Suppressor macrophage treated with lipopolysaccharide for 1 hour (primary cell): ENCODE data around the gene UPK2.

Experiments used
- DNase-seq, 3 donors: peaks; one replicate each; pipeline ENCODE4 v3.0.0-alpha.2; 2020 to 2022

Gene UPK2

DNA sequence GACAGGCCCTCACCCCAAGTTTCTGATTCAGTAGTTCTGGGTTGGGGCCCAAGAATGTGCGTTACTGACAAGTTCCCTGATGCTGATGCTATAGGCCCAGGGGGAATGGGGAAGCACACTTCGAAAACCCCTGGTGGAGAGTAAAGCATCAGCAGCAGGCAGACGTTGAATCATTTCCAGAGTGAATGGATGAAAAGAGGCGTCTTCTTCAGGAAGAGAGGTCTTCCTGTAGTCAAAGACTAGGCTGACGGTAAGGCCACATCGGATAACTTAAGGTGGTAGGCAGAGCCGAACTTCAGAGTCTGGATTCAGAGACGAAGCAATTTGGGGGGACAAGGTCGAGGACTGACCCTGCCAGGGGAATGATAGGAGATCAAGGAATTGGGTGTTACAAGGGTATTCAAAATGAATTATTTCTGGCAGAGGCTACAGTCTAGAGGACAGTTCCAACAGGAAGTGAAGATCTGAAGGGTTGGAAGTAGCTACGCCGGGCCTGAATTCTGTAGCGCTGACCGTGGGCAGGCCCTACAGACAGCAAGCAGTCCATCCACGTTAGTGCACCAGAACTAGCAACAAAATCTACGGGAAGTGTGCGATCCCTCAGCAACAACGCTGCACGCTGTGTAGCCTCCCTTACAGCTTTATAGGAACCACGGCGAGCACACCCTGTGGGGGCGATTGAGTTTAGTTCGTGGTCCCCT, 41.0 kb downstream of the UPK2 start:
- DNase-seq, result peak; percentile 65 to 78 (median 73)

DNA sequence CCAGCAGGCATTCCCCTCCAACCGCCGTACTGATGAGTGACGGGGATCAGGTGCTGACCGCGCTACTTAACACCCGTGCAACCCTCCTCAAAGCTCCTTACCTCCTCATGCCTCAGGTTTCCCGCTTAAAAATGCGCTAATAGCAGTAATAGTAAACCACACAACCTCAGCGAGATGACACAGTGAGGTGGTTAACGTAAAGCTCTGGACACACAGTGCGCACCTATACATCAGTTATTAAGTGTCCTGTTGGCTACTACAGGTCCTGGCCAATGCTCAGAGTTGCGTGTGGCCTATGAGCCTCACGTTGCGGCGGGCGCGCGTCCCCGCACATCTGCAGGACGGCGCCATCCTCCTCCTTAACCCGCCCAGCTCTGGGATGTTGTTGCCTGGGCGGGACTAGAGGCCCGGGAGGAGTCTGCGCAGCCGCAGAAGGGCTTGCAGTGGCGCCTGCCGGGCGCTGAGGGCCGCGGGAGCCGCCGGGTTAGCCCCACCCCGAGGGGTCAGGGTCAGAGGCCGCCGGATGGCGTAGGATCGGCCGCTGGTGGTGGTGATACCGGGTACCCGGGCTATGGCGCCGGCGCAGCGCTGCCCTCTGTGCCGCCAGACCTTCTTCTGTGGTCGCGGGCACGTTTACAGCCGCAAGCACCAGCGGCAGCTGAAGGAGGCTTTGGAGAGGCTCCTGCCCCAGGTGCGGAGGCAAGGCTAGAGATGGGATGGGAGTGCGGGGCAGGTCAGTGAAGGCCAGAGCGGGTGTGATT, 41.7 kb downstream of the UPK2 start, which contains the start of gene CENATAC:
Gene CENATAC, plus strand, starts transcription at position 512 of the 761 bp plus-strand sequence. Its CDS starts 60 bp downstream, at position 572.
- peak; percentile 97 to 99 (median 98) for DNase-seq

DNA sequence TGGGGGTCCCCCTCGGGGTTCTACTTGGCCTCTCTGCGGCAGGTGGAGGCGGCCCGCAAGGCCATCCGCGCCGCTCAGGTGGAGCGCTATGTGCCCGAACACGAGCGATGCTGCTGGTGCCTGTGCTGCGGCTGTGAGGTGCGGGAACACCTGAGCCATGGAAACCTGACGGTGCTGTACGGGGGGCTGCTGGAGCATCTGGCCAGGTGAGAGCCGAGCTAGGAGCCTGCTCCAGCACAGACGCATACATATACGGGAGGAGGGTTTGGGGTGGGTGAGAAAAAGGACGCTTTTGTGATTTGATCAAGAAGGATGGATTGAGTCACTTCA, 42.3 kb downstream of the UPK2 start:
- no peak for DNase-seq

DNA sequence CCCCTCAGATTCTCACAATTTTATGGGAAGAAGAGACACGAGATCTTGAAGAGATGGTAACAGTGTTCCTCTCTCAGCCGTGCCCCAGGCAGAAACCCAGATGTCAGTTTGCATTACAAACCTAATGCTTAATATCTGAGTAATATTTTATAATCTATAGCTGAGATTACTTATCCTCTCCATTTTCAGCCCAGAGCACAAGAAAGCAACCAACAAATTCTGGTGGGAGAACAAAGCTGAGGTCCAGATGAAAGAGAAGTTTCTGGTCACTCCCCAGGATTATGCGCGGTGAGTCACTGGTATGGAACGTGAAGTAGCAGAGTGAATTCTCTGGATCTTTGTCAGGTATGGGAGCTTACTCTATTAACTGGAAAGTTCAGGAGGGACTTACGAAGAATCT, 42.7 kb downstream of the UPK2 start:
- DNase-seq, result peak in 1 of 3 donors; percentile 9

DNA sequence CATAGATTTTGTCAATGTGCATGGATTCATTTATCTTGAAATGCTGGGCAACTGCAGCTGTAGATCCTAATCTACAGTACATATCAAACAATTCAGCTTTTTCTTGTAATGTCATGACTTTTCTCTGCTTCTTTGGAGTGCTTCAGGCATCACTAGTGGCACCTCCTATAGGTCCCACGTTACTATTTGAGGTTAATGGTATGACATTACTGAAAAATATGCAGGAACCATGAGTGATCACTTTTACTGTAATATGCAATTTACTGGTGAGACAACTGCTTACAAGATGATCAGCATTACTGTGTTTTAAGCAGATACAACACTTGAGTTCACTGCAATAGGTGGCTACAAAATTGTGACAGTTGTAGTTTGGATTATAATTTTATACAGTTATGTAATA, 44.8 kb downstream of the UPK2 start:
- DNase-seq, result no peak

DNA sequence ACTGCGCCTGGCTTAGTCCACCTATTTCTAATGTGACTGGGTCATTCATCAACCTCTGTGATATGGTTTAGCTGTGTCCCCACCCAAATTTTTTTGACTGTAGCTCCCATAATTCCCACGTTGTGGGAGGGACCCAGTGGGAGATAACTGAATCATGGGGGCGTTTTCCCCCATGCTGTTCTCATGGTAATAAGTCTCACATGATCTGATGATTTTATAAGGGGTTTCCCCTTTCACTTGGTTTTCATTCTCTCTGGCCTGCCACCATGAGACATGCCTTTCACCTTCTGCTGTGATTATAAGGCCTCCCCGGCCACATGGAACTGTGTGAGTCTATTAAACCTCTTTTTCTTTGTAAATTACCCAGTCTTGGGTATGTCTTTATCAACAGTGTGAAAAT, 50.6 kb downstream of the UPK2 start:
- DNase-seq, result peak; percentile 20 to 51 (median 34)
